PC-9 (cell line): ENCODE measurements around the gene PPP2R5B.

ENCODE experiments used
- CTCF ChIP-seq: fragments of 200-600 bp; sonication (generic); conservative IDR thresholded peaks from 2 replicates; pipeline ENCODE4 v1.6.1; 2017; ENCODE audit warnings: mixed run types, antibody characterized with exemption, mild to moderate bottlenecking, moderate library complexity
- EZH2 ChIP-seq: fragments of 200-600 bp; sonication (generic); IDR thresholded peaks from 2 replicates; pipeline ENCODE4 v1.8.0; 2017; ENCODE audit warnings: antibody characterized with exemption, low read depth

DNA sequence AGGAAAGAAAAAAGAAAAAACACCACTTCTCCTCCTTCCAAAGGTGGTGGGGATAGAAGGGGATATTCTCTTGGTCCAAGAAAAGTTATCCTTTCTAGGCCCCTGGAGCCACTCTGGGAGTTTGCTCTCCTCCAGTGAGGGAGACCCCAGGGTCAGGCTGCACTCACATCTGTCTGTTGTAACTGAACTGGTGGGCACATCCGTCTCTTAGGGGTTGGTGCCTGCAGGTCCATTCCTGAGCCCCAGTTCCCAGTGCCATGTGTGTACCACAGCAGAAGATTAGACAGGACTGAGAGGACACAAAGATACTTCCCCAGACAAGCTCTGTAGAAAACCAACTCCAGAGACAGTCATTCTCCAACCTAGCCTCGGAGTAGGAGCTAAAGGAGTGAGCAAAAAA, 4.4 kb upstream of the PPP2R5B start:
- TF ChIP-seq CTCF (no peak), EZH2 (no peak)
